Osteocyte (in vitro differentiated cells): ENCODE data around the gene USP7. TPM values are rescaled to one million over a fixed set of nuclear protein-coding genes. Genes with fewer than 3 reads are reported as not detected.

Source experiments
- DNase-seq: peaks from one replicate; pipeline ENCODE4 v3.0.0; 2021; ENCODE audit warnings: mixed read lengths; ENCODE audit not compliant: unreplicated experiment; ENCODE audit errors: extremely low spot score
- H3K27ac Mint-ChIP-seq: one replicate; pipeline ENCODE4 v1.8.0; 2021; ENCODE audit warnings: mild to moderate bottlenecking, mixed read lengths; ENCODE audit not compliant: unreplicated experiment
- H3K27me3 Mint-ChIP-seq: one replicate; pipeline ENCODE4 v1.8.0; 2021; ENCODE audit warnings: mixed read lengths; ENCODE audit not compliant: unreplicated experiment
- H3K36me3 Mint-ChIP-seq: one replicate; pipeline ENCODE4 v1.8.0; 2021; ENCODE audit warnings: mixed read lengths; ENCODE audit not compliant: unreplicated experiment
- H3K4me1 Mint-ChIP-seq: one replicate; pipeline ENCODE4 v1.8.0; 2021; ENCODE audit warnings: mixed read lengths; ENCODE audit not compliant: unreplicated experiment
- H3K4me3 Mint-ChIP-seq: one replicate; pipeline ENCODE4 v1.8.0; 2021; ENCODE audit warnings: mild to moderate bottlenecking, moderate library complexity, mixed read lengths; ENCODE audit not compliant: unreplicated experiment
- H3K9me3 Mint-ChIP-seq: one replicate; pipeline ENCODE4 v1.8.0; 2021; ENCODE audit warnings: mixed read lengths; ENCODE audit not compliant: unreplicated experiment
- CTCF ChIP-seq: fragments of 200-600 bp; sonication (generic); IDR thresholded peaks from 2 replicates; pipeline ENCODE4 v1.5.0; 2021; ENCODE audit warnings: antibody characterized with exemption, mild to moderate bottlenecking, moderate library complexity
- total RNA-seq: library from RNA; stranded (reverse); gene quantifications from 2 replicates; pipeline ENCODE4 v1.2.1, GENCODE V29; 2021

The USP7 gene
- total RNA-seq, 1 donor from 2014 or later = 88.2 TPM

GRCh38 chr16:9000664-9001063, 37.0 kb upstream of the USP7 start:
- Mint-ChIP-seq H3K27ac (no peak overlapping the region), H3K9me3 (no peaks in the 10 kb centered on the region), H3K27me3 (no peaks in the 10 kb centered on the region), H3K36me3 (no peaks in the 10 kb centered on the region), H3K4me1 (no peaks in the 10 kb centered on the region), H3K4me3 (no peak overlapping the region)
- TF ChIP-seq CTCF = no peak
- no peak for DNase-seq

- Mint-ChIP-seq H3K27me3 (no peaks in the 10 kb centered on the region), H3K36me3 (no peaks in the 10 kb centered on the region)
- DNase-seq = no peak
Measured at GRCh38 chr16:8999800-9000199, 36.1 kb upstream of the USP7 start.

GRCh38 chr16:8998108-8998507, 34.4 kb upstream of the USP7 start:
- TF ChIP-seq CTCF = no peak
- H3K27me3 Mint-ChIP-seq = no peaks in the 10 kb centered on the region
- H3K4me1 Mint-ChIP-seq = no peaks in the 10 kb centered on the region
- no peak for DNase-seq
- no peak overlapping the region for H3K27ac Mint-ChIP-seq
- no peaks in the 10 kb centered on the region for H3K9me3 Mint-ChIP-seq
- no peaks in the 10 kb centered on the region for H3K36me3 Mint-ChIP-seq
- no peak overlapping the region for H3K4me3 Mint-ChIP-seq

More at GRCh38 chr16:8999800-9000199, 36.1 kb upstream of the USP7 start:
- no peak overlapping the region for H3K4me3 Mint-ChIP-seq
- H3K4me1 Mint-ChIP-seq = no peaks in the 10 kb centered on the region
- no peak overlapping the region for H3K27ac Mint-ChIP-seq
- TF ChIP-seq CTCF = no peak
- H3K9me3 Mint-ChIP-seq = no peaks in the 10 kb centered on the region

GRCh38 chr16:8996891-8997290, 33.2 kb upstream of the USP7 start:
- H3K36me3 Mint-ChIP-seq = no peaks in the 10 kb centered on the region
- no peaks in the 10 kb centered on the region for H3K9me3 Mint-ChIP-seq
- no peak for DNase-seq
- no peaks in the 10 kb centered on the region for H3K27me3 Mint-ChIP-seq
- H3K27ac Mint-ChIP-seq = no peak overlapping the region
- no peak overlapping the region for H3K4me3 Mint-ChIP-seq
- TF ChIP-seq CTCF = no peak
- H3K4me1 Mint-ChIP-seq = no peaks in the 10 kb centered on the region

- peaks cover 8% of the 10 kb centered on the region for H3K27me3 Mint-ChIP-seq
- no peaks in the 10 kb centered on the region for H3K9me3 Mint-ChIP-seq
- H3K4me1 Mint-ChIP-seq = no peaks in the 10 kb centered on the region
Measured at GRCh38 chr16:8990445-8990844, 26.7 kb upstream of the USP7 start.

More at GRCh38 chr16:8990445-8990844, 26.7 kb upstream of the USP7 start:
- Mint-ChIP-seq H3K36me3 (no peaks in the 10 kb centered on the region), H3K4me3 (no peak overlapping the region), H3K27ac (no peak overlapping the region)
- TF ChIP-seq CTCF = no peak
- DNase-seq = no peak
